ENCODE data around the gene OPCML.

- no peak for TF ChIP-seq CTCF (IDR thresholded peaks at IDR 0.05)
- no peak for TF ChIP-seq POLR2A (IDR thresholded peaks at IDR 0.05)
- no peak for TF ChIP-seq EP300 (IDR thresholded peaks at IDR 0.05; ENCODE audit: low read depth)
- TF ChIP-seq POLR2AphosphoS5 (IDR thresholded peaks at IDR 0.05) = no peak
These were observed 527.9 kb downstream of the OPCML start for GRCh38 chr11:133004369-133004768.

Measured in transverse colon (tissue), 4 donors.